Measurements from ENCODE around the gene VPS4B.

Gene VPS4B

GRCh38 chr18:63427558-63427957, 5.3 kb upstream of the VPS4B start:
- no peak for DNase-seq

- no peak for DNase-seq
Observed at GRCh38 chr18:63422864-63423304, 608 bp upstream of the VPS4B start.

- DNase-seq, result no peak
Observed at GRCh38 chr18:63421514-63421913, 762 bp downstream of the VPS4B start.

GRCh38 chr18:63412953-63413352, 9.3 kb downstream of the VPS4B start:
- DNase-seq, result no peak

- no peak for DNase-seq
Observed at GRCh38 chr18:63410792-63411191, 11.5 kb downstream of the VPS4B start.

GRCh38 chr18:63409301-63409700, 13.0 kb downstream of the VPS4B start:
- DNase-seq, result no peak

- no peak for DNase-seq
Observed at GRCh38 chr18:63407734-63408133, 14.5 kb downstream of the VPS4B start.

GRCh38 chr18:63405986-63406385, 16.3 kb downstream of the VPS4B start:
- DNase-seq, result no peak

GRCh38 chr18:63402246-63403162, 19.8 kb downstream of the VPS4B start:
- no peak for DNase-seq

GRCh38 chr18:63399300-63399699, 23.0 kb downstream of the VPS4B start:
- DNase-seq, result no peak

GRCh38 chr18:63397349-63397748, 24.9 kb downstream of the VPS4B start:
- no peak for DNase-seq

- DNase-seq, result no peak
Observed at GRCh38 chr18:63395503-63395902, 26.8 kb downstream of the VPS4B start.

- DNase-seq, result no peak
Observed at GRCh38 chr18:63394954-63395353, 27.3 kb downstream of the VPS4B start.

- no peak for DNase-seq
Observed at GRCh38 chr18:63387861-63388260, 34.4 kb downstream of the VPS4B start.

GRCh38 chr18:63382843-63383242, 39.4 kb downstream of the VPS4B start:
- DNase-seq, result no peak

GRCh38 chr18:63379639-63379962, 42.7 kb downstream of the VPS4B start:
- no peak for DNase-seq

- DNase-seq, result no peak
Observed at GRCh38 chr18:63378919-63379638, 43.2 kb downstream of the VPS4B start.

GRCh38 chr18:63377275-63377980, 44.8 kb downstream of the VPS4B start:
- DNase-seq, result no peak

- no peak for DNase-seq
Observed at GRCh38 chr18:63376538-63376937, 45.7 kb downstream of the VPS4B start.

- DNase-seq, result no peak
Observed at GRCh38 chr18:63374540-63374939, 47.7 kb downstream of the VPS4B start.

GRCh38 chr18:63373161-63373560, 49.1 kb downstream of the VPS4B start:
- no peak for DNase-seq

GRCh38 chr18:63368611-63369010, 53.7 kb downstream of the VPS4B start:
- no peak for DNase-seq
